ENCODE results near the gene DBR1. TPM values are rescaled to one million over a fixed set of nuclear protein-coding genes. Genes with fewer than 3 reads are reported as not detected.

DBR1 gene
- total RNA-seq, 1 experiment from 2014 or later, result 12.3 TPM

DNA sequence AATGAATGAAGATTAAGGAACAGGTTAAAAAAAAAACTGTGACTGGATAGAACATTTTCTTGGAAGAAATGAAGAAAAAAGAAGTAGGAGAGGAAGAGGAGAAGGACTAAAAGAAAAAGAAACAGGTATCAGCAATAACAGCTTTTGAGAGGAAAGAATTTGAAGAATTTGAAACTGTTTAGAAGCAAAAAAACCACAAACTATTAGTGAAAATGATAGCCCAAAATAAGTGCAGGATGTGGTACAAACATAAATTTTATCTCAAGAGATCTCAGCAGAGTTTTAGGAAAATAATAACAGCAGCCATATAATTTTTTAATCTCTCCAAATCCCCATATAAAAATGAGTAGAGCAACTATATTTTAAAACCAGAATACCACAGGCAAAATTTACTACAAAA, 33.8 kb downstream of the DBR1 start:
- no peaks in the 10 kb centered on the region for H4K20me1 ChIP-seq (ENCODE audit: insufficient read depth, low read depth, low read length)
- H3K27ac ChIP-seq (ENCODE audit: low read length), result no peak overlapping the region

GRCh38 chr3:138139691-138140090, 35.0 kb downstream of the DBR1 start:
- Histone ChIP-seq H3K9me3 (ENCODE audit: low read length) (no peaks in the 10 kb centered on the region), H3K4me1 (ENCODE audit: low read length) (no peaks in the 10 kb centered on the region), H3K27me3 (ENCODE audit: low read length) (no peaks in the 10 kb centered on the region), H3K4me2 (ENCODE audit: low read depth, low read length, poor library complexity, severe bottlenecking) (no peak overlapping the region), H4K20me1 (ENCODE audit: insufficient read depth, low read depth, low read length) (no peaks in the 10 kb centered on the region), H3K4me3 (ENCODE audit: low read length) (no peak overlapping the region), H3K79me2 (ENCODE audit: low read length) (no peaks in the 10 kb centered on the region), H3K9ac (ENCODE audit: low read length) (no peak overlapping the region), H3K9me2 (replicated peaks; ENCODE audit: insufficient read depth, low read length) (no peaks in the 10 kb centered on the region), H3K36me3 (ENCODE audit: insufficient read depth, low read length) (no peaks in the 10 kb centered on the region), H2AFZ (ENCODE audit: low read length) (no peak overlapping the region), H3K27ac (ENCODE audit: low read length) (no peak overlapping the region)
- DNase-seq, result no peak

More for the DNA sequence above, 33.8 kb downstream of the DBR1 start:
- no peak for DNase-seq
- Histone ChIP-seq H3K4me2 (ENCODE audit: low read depth, low read length, poor library complexity, severe bottlenecking) (no peak overlapping the region), H2AFZ (ENCODE audit: low read length) (no peak overlapping the region), H3K36me3 (ENCODE audit: insufficient read depth, low read length) (no peaks in the 10 kb centered on the region), H3K27me3 (ENCODE audit: low read length) (no peaks in the 10 kb centered on the region), H3K9ac (ENCODE audit: low read length) (no peak overlapping the region), H3K9me3 (ENCODE audit: low read length) (no peaks in the 10 kb centered on the region), H3K4me1 (ENCODE audit: low read length) (no peaks in the 10 kb centered on the region), H3K9me2 (replicated peaks; ENCODE audit: insufficient read depth, low read length) (no peaks in the 10 kb centered on the region), H3K4me3 (ENCODE audit: low read length) (no peak overlapping the region), H3K79me2 (ENCODE audit: low read length) (no peaks in the 10 kb centered on the region)

DNA sequence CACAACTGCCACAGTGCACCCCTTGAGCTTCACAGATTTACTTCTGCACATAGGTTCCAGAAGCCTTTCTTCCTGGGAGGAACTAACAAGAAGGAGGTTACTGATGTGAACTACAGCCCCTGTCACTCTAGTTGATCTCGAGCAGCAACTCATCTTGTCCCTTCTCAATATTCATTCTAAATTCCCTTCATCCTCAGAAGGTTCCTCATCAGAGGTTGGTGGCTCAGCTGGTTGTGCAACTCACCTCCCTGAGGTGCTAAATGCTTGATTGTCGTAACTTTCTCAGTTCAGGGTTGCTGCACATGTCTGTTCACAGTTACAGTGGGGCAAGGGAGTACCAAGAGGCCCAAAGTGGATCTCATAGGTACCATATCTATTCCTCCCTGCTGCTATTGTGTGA, 36.9 kb downstream of the DBR1 start:
- Histone ChIP-seq H3K36me3 (ENCODE audit: insufficient read depth, low read length) (no peaks in the 10 kb centered on the region), H2AFZ (ENCODE audit: low read length) (no peak overlapping the region), H3K27ac (ENCODE audit: low read length) (no peak overlapping the region), H3K79me2 (ENCODE audit: low read length) (no peaks in the 10 kb centered on the region), H3K4me3 (ENCODE audit: low read length) (no peak overlapping the region), H3K9me3 (ENCODE audit: low read length) (no peaks in the 10 kb centered on the region), H3K4me2 (ENCODE audit: low read depth, low read length, poor library complexity, severe bottlenecking) (no peak overlapping the region), H3K27me3 (ENCODE audit: low read length) (no peaks in the 10 kb centered on the region), H3K9ac (ENCODE audit: low read length) (no peak overlapping the region), H4K20me1 (ENCODE audit: insufficient read depth, low read depth, low read length) (no peaks in the 10 kb centered on the region), H3K4me1 (ENCODE audit: low read length) (no peaks in the 10 kb centered on the region), H3K9me2 (replicated peaks; ENCODE audit: insufficient read depth, low read length) (no peaks in the 10 kb centered on the region)
- no peak for DNase-seq

DNA sequence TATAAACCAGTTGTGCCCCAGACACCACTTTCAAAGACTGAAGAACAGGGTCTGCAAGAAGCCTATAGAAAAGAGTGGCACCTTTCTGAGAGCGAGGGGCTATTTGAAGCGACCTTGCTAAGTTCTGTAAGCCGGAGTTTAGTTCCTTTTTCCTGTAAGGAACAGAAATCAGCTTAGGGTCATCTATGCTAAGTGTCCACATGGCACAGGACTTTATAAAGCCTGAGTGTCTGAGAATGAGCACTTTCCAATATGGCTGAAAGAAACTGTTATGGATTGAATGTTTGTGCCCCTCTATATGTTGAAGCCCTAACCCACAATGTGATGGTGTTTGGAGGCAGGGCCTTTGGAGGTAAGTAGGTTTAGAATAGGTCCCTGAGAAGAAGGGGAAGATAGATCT, 38.5 kb downstream of the DBR1 start:
- H3K36me3 ChIP-seq (ENCODE audit: insufficient read depth, low read length), result no peaks in the 10 kb centered on the region
- no peaks in the 10 kb centered on the region for H3K4me1 ChIP-seq (ENCODE audit: low read length)
- H3K79me2 ChIP-seq (ENCODE audit: low read length), result no peaks in the 10 kb centered on the region
- H3K9me3 ChIP-seq (ENCODE audit: low read length), result no peaks in the 10 kb centered on the region
- no peak overlapping the region for H3K4me2 ChIP-seq (ENCODE audit: low read depth, low read length, poor library complexity, severe bottlenecking)
- H3K27me3 ChIP-seq (ENCODE audit: low read length), result no peaks in the 10 kb centered on the region
- H4K20me1 ChIP-seq (ENCODE audit: insufficient read depth, low read depth, low read length), result no peaks in the 10 kb centered on the region
- H2AFZ ChIP-seq (ENCODE audit: low read length), result no peak overlapping the region
- DNase-seq, result no peak
- no peak overlapping the region for H3K9ac ChIP-seq (ENCODE audit: low read length)
- H3K4me3 ChIP-seq (ENCODE audit: low read length), result no peak overlapping the region
- H3K9me2 ChIP-seq (replicated peaks; ENCODE audit: insufficient read depth, low read length), result no peaks in the 10 kb centered on the region
- H3K27ac ChIP-seq (ENCODE audit: low read length), result no peak overlapping the region

DNA sequence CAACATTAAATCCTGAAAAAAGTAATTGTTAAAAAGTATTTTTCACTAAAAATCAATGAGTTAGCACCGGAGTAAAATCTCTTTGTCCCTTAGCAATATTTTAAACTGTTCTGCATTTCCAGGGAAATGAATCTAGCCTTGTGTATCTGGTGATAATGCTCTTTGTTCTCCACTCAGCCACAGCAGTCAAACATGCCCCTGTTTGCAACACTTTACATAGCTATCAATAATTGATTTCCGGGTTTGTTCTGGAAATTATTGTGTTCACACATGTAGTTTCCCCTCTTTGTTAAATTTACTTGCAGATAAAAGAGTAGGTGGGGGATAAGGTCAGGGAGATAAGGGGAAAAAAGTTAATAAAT, 38.9 kb downstream of the DBR1 start:
- no peak overlapping the region for H3K27ac ChIP-seq (ENCODE audit: low read length)
- no peak overlapping the region for H2AFZ ChIP-seq (ENCODE audit: low read length)
- H3K9me2 ChIP-seq (replicated peaks; ENCODE audit: insufficient read depth, low read length), result no peaks in the 10 kb centered on the region
- no peak for DNase-seq
- no peaks in the 10 kb centered on the region for H3K4me1 ChIP-seq (ENCODE audit: low read length)
- no peaks in the 10 kb centered on the region for H4K20me1 ChIP-seq (ENCODE audit: insufficient read depth, low read depth, low read length)
- no peak overlapping the region for H3K4me2 ChIP-seq (ENCODE audit: low read depth, low read length, poor library complexity, severe bottlenecking)
- no peaks in the 10 kb centered on the region for H3K36me3 ChIP-seq (ENCODE audit: insufficient read depth, low read length)
- H3K9me3 ChIP-seq (ENCODE audit: low read length), result no peaks in the 10 kb centered on the region
- no peak overlapping the region for H3K4me3 ChIP-seq (ENCODE audit: low read length)
- no peaks in the 10 kb centered on the region for H3K27me3 ChIP-seq (ENCODE audit: low read length)
- H3K79me2 ChIP-seq (ENCODE audit: low read length), result no peaks in the 10 kb centered on the region
- H3K9ac ChIP-seq (ENCODE audit: low read length), result no peak overlapping the region

- no peaks in the 10 kb centered on the region for H3K9me3 ChIP-seq (ENCODE audit: low read length)
- H3K4me2 ChIP-seq (ENCODE audit: low read depth, low read length, poor library complexity, severe bottlenecking), result no peak overlapping the region
- no peak overlapping the region for H2AFZ ChIP-seq (ENCODE audit: low read length)
- H3K36me3 ChIP-seq (ENCODE audit: insufficient read depth, low read length), result no peaks in the 10 kb centered on the region
- no peaks in the 10 kb centered on the region for H3K79me2 ChIP-seq (ENCODE audit: low read length)
- H3K4me3 ChIP-seq (ENCODE audit: low read length), result no peak overlapping the region
- no peak for DNase-seq
- no peaks in the 10 kb centered on the region for H3K9me2 ChIP-seq (replicated peaks; ENCODE audit: insufficient read depth, low read length)
- no peak overlapping the region for H3K9ac ChIP-seq (ENCODE audit: low read length)
- no peaks in the 10 kb centered on the region for H4K20me1 ChIP-seq (ENCODE audit: insufficient read depth, low read depth, low read length)
- no peaks in the 10 kb centered on the region for H3K4me1 ChIP-seq (ENCODE audit: low read length)
- no peak overlapping the region for H3K27ac ChIP-seq (ENCODE audit: low read length)
- no peaks in the 10 kb centered on the region for H3K27me3 ChIP-seq (ENCODE audit: low read length)
These were observed 39.4 kb downstream of the DBR1 start for GRCh38 chr3:138135146-138135832.

DNA sequence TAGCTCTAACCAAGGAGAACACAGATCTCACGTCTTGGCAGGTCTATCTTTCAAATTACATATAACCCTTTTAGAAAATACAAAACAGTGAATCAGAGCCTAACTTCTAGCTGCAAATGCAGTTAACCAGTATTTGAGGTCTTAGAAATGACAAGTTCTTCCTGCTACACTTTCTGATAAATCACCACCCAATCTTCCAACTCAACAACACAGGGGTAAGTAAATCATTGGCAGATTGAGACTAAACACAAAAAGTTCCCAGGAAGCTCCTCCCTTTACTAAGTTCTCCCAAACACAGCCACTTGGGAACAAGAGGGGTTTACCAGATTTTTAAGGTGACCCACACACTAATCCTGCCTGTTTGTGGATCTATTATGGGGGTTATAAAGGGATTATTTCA, 42.5 kb downstream of the DBR1 start, which contains the start of gene A4GNT:
Gene A4GNT, minus strand, starts transcription at position 152 of the 400 bp plus-strand sequence. CDS start 1,134 bp downstream, outside the sequence.
- Histone ChIP-seq H4K20me1 (ENCODE audit: insufficient read depth, low read depth, low read length) (no peaks in the 10 kb centered on the region), H3K9me3 (ENCODE audit: low read length) (no peaks in the 10 kb centered on the region), H3K36me3 (ENCODE audit: insufficient read depth, low read length) (no peaks in the 10 kb centered on the region), H3K9me2 (replicated peaks; ENCODE audit: insufficient read depth, low read length) (no peaks in the 10 kb centered on the region), H3K27ac (ENCODE audit: low read length) (no peak within 1 kb of the TSS), H3K9ac (ENCODE audit: low read length) (no peak within 1 kb of the TSS), H3K27me3 (ENCODE audit: low read length) (no peaks in the 10 kb centered on the region), H3K4me1 (ENCODE audit: low read length) (no peaks in the 10 kb centered on the region), H2AFZ (ENCODE audit: low read length) (no peak within 1 kb of the TSS), H3K4me2 (ENCODE audit: low read depth, low read length, poor library complexity, severe bottlenecking) (no peak within 1 kb of the TSS), H3K79me2 (ENCODE audit: low read length) (no peaks in the 10 kb centered on the region), H3K4me3 (ENCODE audit: low read length) (no peak within 1 kb of the TSS)
- DNase-seq, result no peak

DNA sequence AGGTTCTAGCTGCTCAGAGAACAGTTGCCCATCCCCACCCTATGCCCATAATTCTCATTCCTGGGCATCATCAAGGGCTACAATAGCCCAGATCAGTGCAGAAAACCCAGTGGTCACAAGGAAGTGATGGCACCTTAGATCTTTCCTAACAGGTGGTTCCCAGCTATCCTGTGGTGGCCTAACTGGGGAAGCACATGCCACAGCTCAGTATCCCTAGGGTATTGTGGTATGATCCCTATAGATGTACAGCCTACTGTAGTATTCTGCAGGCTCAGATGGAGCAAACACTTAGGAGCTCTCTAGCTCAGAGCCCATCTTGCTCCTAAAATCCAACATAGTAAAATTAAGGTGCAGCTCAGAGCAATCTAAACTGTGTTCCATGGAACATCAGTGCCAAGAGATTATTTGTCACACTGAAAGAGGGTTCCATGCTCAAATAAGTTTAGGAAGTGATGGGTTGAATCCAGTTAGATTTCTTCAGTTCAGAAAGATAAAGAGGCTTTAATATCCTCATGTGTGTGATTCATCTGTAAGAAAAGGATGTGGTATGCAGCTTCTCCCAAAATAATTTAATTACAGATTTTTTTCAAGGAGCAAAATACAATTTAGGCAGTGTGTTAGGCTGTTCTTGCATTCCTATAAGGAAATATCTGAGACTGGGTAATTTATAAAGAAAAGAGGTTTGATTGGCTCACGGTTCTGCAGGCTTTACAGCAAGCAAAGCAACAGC, 46.9 kb downstream of the DBR1 start:
- Histone ChIP-seq H3K27ac (ENCODE audit: low read length) (no peak overlapping the region), H3K9me2 (replicated peaks; ENCODE audit: insufficient read depth, low read length) (no peaks in the 10 kb centered on the region), H4K20me1 (ENCODE audit: insufficient read depth, low read depth, low read length) (no peaks in the 10 kb centered on the region), H3K36me3 (ENCODE audit: insufficient read depth, low read length) (no peaks in the 10 kb centered on the region), H3K4me1 (ENCODE audit: low read length) (no peaks in the 10 kb centered on the region), H3K9me3 (ENCODE audit: low read length) (no peaks in the 10 kb centered on the region), H3K9ac (ENCODE audit: low read length) (no peak overlapping the region), H2AFZ (ENCODE audit: low read length) (no peak overlapping the region), H3K4me2 (ENCODE audit: low read depth, low read length, poor library complexity, severe bottlenecking) (no peak overlapping the region), H3K27me3 (ENCODE audit: low read length) (no peaks in the 10 kb centered on the region; the same call in 1 of the 2 replicates), H3K79me2 (ENCODE audit: low read length) (no peaks in the 10 kb centered on the region), H3K4me3 (ENCODE audit: low read length) (no peak overlapping the region)
- no peak for DNase-seq

Measured in Karpas-422 (cell line).